GM23338 (cell line): ENCODE measurements around the gene RECQL. TPM values are rescaled to one million over a fixed set of nuclear protein-coding genes. Genes with fewer than 3 reads are reported as not detected.

Source experiments
- ATAC-seq: fragments of 200-7000 bp; cut with Tn5 transposase; 3 replicates; pipeline ENCODE4 v1.9.1; 2020
- DNase-seq: peaks from one replicate; pipeline ENCODE4 v3.0.0-alpha.2; 2015; ENCODE audit warnings: low spot score
- H2AFZ ChIP-seq: fragments of 200-600 bp; sonication (generic); 2 replicates; pipeline ENCODE4 v1.8.0; 2016; ENCODE audit warnings: antibody characterized with exemption, mild to moderate bottlenecking, moderate library complexity
- H3F3A ChIP-seq: fragments of 200-600 bp; sonication (generic); replicated peaks from 2 replicates; pipeline ENCODE4 v1.8.0; 2017; ENCODE audit warnings: antibody characterized with exemption, mixed run types, low read depth
- H3K27ac ChIP-seq: fragments of 200-600 bp; sonication (generic); 2 replicates; pipeline ENCODE4 v1.6.1; 2016; ENCODE audit warnings: low read depth
- H3K27me3 ChIP-seq: fragments of 200-600 bp; sonication (generic); 2 replicates; pipeline ENCODE4 v1.8.0; 2016; ENCODE audit warnings: mild to moderate bottlenecking, mixed run types, moderate library complexity; ENCODE audit not compliant: insufficient read depth
- H3K36me3 ChIP-seq: fragments of 200-600 bp; sonication (generic); 2 replicates; pipeline ENCODE4 v1.8.0; 2016; ENCODE audit warnings: mild to moderate bottlenecking; ENCODE audit not compliant: insufficient read depth
- H3K4me1 ChIP-seq: fragments of 200-600 bp; sonication (generic); 2 replicates; pipeline ENCODE4 v1.8.0; 2016; ENCODE audit warnings: mild to moderate bottlenecking, moderate library complexity; ENCODE audit not compliant: insufficient read depth
- H3K4me2 ChIP-seq: fragments of 200-600 bp; sonication (generic); 2 replicates; pipeline ENCODE4 v1.7.1; 2017; ENCODE audit warnings: mixed run types
- H3K4me3 ChIP-seq: fragments of 200-600 bp; sonication (generic); 2 replicates; pipeline ENCODE4 v1.6.1; 2016; ENCODE audit warnings: mixed run types
- H3K79me2 ChIP-seq: fragments of 200-600 bp; sonication (generic); replicated peaks from 2 replicates; pipeline ENCODE4 v1.8.0; 2017; ENCODE audit warnings: mild to moderate bottlenecking; ENCODE audit not compliant: insufficient read depth
- H3K9me2 ChIP-seq: fragments of 200-600 bp; sonication (generic); 2 replicates; pipeline ENCODE4 v1.8.0; 2017; ENCODE audit not compliant: insufficient read depth
- H4K20me1 ChIP-seq: fragments of 200-600 bp; sonication (generic); replicated peaks from 2 replicates; pipeline ENCODE4 v1.8.0; 2017; ENCODE audit warnings: mild to moderate bottlenecking; ENCODE audit not compliant: insufficient read depth
- H3K27ac Mint-ChIP-seq: 2 replicates; pipeline ENCODE4 v1.8.0; 2020; ENCODE audit warnings: inconsistent platforms, mild to moderate bottlenecking, moderate library complexity, mixed read lengths
- H3K27me3 Mint-ChIP-seq: 3 replicates; pipeline ENCODE4 v1.8.0; 2022; ENCODE audit warnings: low read depth, mild to moderate bottlenecking, moderate library complexity, mixed read lengths, inconsistent platforms; ENCODE audit not compliant: insufficient read depth, poor library complexity
- H3K36me3 Mint-ChIP-seq: 3 replicates; pipeline ENCODE4 v1.8.0; 2021; ENCODE audit warnings: low read depth, mild to moderate bottlenecking, inconsistent platforms, moderate library complexity, mixed read lengths
- H3K4me1 Mint-ChIP-seq: 3 replicates; pipeline ENCODE4 v1.8.0; 2020; ENCODE audit warnings: mild to moderate bottlenecking, inconsistent platforms, mixed read lengths
- H3K4me3 Mint-ChIP-seq: 3 replicates; pipeline ENCODE4 v1.8.0; 2021; ENCODE audit warnings: moderate library complexity, mild to moderate bottlenecking, inconsistent platforms, mixed read lengths
- H3K9me3 Mint-ChIP-seq: 3 replicates; pipeline ENCODE4 v1.8.0; 2020; ENCODE audit warnings: moderate library complexity, mild to moderate bottlenecking, inconsistent platforms, mixed read lengths
- CREB1 ChIP-seq: fragments of 250-450 bp; sonication (Bioruptor Pico); IDR thresholded peaks from 2 replicates; pipeline ENCODE4 v1.5.0; 2020; ENCODE audit warnings: low read depth, mild to moderate bottlenecking, moderate library complexity
- EZH2 ChIP-seq: fragments of 200-600 bp; sonication (generic); IDR thresholded peaks from one replicate; pipeline ENCODE4 v1.8.0; 2017; ENCODE audit warnings: antibody characterized with exemption, mild to moderate bottlenecking, low read depth; ENCODE audit not compliant: unreplicated experiment
- JUNB ChIP-seq: IDR thresholded peaks from one replicate; pipeline ENCODE4 v1.6.1; 2016; ENCODE audit warnings: antibody characterized with exemption; ENCODE audit not compliant: unreplicated experiment
- NANOG ChIP-seq: IDR thresholded peaks from 2 replicates; pipeline ENCODE4 v1.6.1; 2016; ENCODE audit warnings: antibody characterized with exemption, borderline replicate concordance
- POLR2AphosphoS5 ChIP-seq: IDR thresholded peaks from 2 replicates; pipeline ENCODE4 v1.6.1; 2016; ENCODE audit warnings: antibody characterized with exemption, low read depth
- ZNF331 ChIP-seq: fragments of 250-450 bp; sonication (Bioruptor Pico); IDR thresholded peaks from 2 replicates; pipeline ENCODE4 v1.5.0; 2020; ENCODE audit warnings: low read depth, mild to moderate bottlenecking, moderate library complexity
- ZNF462 ChIP-seq: fragments of 250-450 bp; sonication (Bioruptor Pico); IDR thresholded peaks from 2 replicates; pipeline ENCODE4 v1.5.0; 2020; ENCODE audit warnings: mild to moderate bottlenecking, moderate library complexity
- polyA plus RNA-seq: library from polyadenylated mRNA; unstranded; fragments of >200 nt; fragmentation: Nextera tagmentation; extraction: Ambion mirVana; gene quantifications from 2 replicates; pipeline ENCODE4 v1.2.1, GENCODE V29; 2016
- total RNA-seq: library from RNA; depleted of rRNA; stranded (reverse); fragments of >200 nt; shearing (Covaris generic); gene quantifications from 2 replicates; pipeline ENCODE4 v1.2.3, GENCODE V29; 2014
- TF ChIP-seq, protein P1 (sequence below), 2 experiments: fragments of 200-600 bp in 1 of 2; sonication (generic) in 1 of 2; conservative IDR thresholded peaks; 2 replicates each; pipeline versions ENCODE4 v1.5.1 to v1.6.1; 2016 to 2017; ENCODE audit warnings: antibody characterized with exemption in 2 of 2, low read depth in 2 of 2, mild to moderate bottlenecking in 2 of 2, moderate library complexity in 1 of 2
- TF ChIP-seq, protein P2 (sequence below): IDR thresholded peaks from one replicate; pipeline ENCODE4 v1.6.1; 2018; ENCODE audit warnings: antibody characterized with exemption; ENCODE audit not compliant: unreplicated experiment

The RECQL gene
- total and polyA plus RNA-seq, 2 experiments from 2014 or later = 17.4 to 47.2 TPM

DNA sequence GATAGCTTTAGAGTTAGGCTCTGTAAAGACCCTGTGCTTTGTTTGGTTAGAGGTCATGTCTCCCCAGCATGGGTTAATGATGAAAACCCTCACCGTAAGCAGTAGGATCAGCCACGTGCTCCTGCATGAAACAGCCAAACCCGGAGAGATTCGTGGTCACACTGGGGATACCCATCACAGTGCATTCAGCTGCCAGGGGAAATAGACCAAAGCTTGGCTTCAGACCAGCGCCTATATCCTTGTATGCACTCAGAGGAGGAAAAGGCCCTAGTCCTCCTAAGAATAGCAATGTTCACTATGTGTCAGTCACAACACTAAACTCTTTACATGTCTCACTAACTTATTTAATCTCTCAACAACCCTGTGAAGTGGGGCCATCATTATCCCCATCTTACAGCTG lies 41.0 kb upstream of the RECQL start:
- TF ChIP-seq, protein P1, sequence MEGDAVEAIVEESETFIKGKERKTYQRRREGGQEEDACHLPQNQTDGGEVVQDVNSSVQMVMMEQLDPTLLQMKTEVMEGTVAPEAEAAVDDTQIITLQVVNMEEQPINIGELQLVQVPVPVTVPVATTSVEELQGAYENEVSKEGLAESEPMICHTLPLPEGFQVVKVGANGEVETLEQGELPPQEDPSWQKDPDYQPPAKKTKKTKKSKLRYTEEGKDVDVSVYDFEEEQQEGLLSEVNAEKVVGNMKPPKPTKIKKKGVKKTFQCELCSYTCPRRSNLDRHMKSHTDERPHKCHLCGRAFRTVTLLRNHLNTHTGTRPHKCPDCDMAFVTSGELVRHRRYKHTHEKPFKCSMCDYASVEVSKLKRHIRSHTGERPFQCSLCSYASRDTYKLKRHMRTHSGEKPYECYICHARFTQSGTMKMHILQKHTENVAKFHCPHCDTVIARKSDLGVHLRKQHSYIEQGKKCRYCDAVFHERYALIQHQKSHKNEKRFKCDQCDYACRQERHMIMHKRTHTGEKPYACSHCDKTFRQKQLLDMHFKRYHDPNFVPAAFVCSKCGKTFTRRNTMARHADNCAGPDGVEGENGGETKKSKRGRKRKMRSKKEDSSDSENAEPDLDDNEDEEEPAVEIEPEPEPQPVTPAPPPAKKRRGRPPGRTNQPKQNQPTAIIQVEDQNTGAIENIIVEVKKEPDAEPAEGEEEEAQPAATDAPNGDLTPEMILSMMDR (conservative IDR thresholded peaks at IDR 0.05; ENCODE audit: low read depth in 2 of 2) = no peak
- TF ChIP-seq, protein P2, sequence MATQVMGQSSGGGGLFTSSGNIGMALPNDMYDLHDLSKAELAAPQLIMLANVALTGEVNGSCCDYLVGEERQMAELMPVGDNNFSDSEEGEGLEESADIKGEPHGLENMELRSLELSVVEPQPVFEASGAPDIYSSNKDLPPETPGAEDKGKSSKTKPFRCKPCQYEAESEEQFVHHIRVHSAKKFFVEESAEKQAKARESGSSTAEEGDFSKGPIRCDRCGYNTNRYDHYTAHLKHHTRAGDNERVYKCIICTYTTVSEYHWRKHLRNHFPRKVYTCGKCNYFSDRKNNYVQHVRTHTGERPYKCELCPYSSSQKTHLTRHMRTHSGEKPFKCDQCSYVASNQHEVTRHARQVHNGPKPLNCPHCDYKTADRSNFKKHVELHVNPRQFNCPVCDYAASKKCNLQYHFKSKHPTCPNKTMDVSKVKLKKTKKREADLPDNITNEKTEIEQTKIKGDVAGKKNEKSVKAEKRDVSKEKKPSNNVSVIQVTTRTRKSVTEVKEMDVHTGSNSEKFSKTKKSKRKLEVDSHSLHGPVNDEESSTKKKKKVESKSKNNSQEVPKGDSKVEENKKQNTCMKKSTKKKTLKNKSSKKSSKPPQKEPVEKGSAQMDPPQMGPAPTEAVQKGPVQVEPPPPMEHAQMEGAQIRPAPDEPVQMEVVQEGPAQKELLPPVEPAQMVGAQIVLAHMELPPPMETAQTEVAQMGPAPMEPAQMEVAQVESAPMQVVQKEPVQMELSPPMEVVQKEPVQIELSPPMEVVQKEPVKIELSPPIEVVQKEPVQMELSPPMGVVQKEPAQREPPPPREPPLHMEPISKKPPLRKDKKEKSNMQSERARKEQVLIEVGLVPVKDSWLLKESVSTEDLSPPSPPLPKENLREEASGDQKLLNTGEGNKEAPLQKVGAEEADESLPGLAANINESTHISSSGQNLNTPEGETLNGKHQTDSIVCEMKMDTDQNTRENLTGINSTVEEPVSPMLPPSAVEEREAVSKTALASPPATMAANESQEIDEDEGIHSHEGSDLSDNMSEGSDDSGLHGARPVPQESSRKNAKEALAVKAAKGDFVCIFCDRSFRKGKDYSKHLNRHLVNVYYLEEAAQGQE = no peak
- TF ChIP-seq ZNF331 (CRISPR knock-in tag) = no peak
- no peak overlapping the region for H2AFZ ChIP-seq
- no peaks in the 10 kb centered on the region for H3K36me3 Mint-ChIP-seq
- H3K9me3 Mint-ChIP-seq = no peaks in the 10 kb centered on the region
- ATAC-seq (no peak), DNase-seq (no peak)
- H3K9me2 ChIP-seq = no peaks in the 10 kb centered on the region
- no peak overlapping the region for H3K4me3 ChIP-seq
- H3F3A ChIP-seq = no peaks in the 10 kb centered on the region
- no peak overlapping the region for H3K4me3 Mint-ChIP-seq
- H3K27me3 ChIP-seq = no peaks in the 10 kb centered on the region
- no peak overlapping the region for H3K27ac ChIP-seq
- no peaks in the 10 kb centered on the region for H3K36me3 ChIP-seq
- H3K27ac Mint-ChIP-seq = no peak overlapping the region
- no peaks in the 10 kb centered on the region for H3K4me1 ChIP-seq
- no peaks in the 10 kb centered on the region for H3K79me2 ChIP-seq
- H3K27me3 Mint-ChIP-seq = no peaks in the 10 kb centered on the region
- no peaks in the 10 kb centered on the region for H4K20me1 ChIP-seq
- H3K4me1 Mint-ChIP-seq = no peaks in the 10 kb centered on the region; the same call in 2 of the 3 replicates
- H3K4me2 ChIP-seq = no peak overlapping the region

GRCh38 chr12:21541773-21542172 lies 40.3 kb upstream of the RECQL start:
- Histone ChIP-seq H3F3A (no peaks in the 10 kb centered on the region), H3K27me3 (no peaks in the 10 kb centered on the region), H3K79me2 (no peaks in the 10 kb centered on the region), H3K9me2 (no peaks in the 10 kb centered on the region), H4K20me1 (no peaks in the 10 kb centered on the region), H3K4me2 (no peak overlapping the region), H2AFZ (no peak overlapping the region), H3K36me3 (no peaks in the 10 kb centered on the region), H3K4me3 (no peak overlapping the region), H3K27ac (no peak overlapping the region), H3K4me1 (no peaks in the 10 kb centered on the region)
- Mint-ChIP-seq H3K4me3 (no peak overlapping the region), H3K27ac (no peak overlapping the region), H3K36me3 (no peaks in the 10 kb centered on the region), H3K27me3 (no peaks in the 10 kb centered on the region), H3K9me3 (no peaks in the 10 kb centered on the region), H3K4me1 (no peaks in the 10 kb centered on the region; the same call in 2 of the 3 replicates)
- no peak for DNase-seq
- no peak for ATAC-seq
- no peak for TF ChIP-seq EZH2
- TF ChIP-seq ZNF462 (CRISPR knock-in tag) = no peak
- TF ChIP-seq JUNB = no peak
- TF ChIP-seq CREB1 (CRISPR knock-in tag) = no peak
- no peak for TF ChIP-seq POLR2AphosphoS5
- no peak for TF ChIP-seq ZNF331 (CRISPR knock-in tag)
- no peak for TF ChIP-seq NANOG
